ENCODE results near the gene SART1.

The SART1 gene

DNA sequence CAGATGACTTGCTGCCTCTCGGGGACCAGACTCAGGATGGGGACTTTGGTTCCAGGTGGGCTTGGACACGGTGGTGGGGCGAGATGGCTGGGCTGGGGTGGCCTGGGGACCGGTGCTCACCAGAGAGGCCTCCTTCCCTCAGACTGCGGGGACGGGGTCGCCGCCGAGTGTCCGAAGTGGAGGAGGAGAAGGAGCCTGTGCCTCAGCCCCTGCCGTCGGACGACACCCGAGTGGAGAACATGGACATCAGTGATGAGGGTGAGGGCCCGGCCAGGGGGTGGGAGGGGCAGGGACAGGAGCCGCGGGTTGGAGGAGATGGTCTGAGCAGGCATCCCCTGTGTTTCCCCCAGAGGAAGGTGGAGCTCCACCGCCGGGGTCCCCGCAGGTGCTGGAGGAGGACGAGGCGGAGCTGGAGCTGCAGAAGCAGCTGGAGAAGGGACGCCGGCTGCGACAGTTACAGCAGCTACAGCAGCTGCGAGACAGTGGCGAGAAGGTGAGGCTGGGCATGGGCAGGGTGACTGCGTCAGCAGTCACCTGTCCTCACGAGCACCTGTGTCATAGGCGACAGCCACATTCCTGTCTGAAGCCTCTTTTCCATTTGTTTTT, 5.9 kb downstream of the SART1 start:
- no peak for DNase-seq (ENCODE audit: low spot score)

DNA sequence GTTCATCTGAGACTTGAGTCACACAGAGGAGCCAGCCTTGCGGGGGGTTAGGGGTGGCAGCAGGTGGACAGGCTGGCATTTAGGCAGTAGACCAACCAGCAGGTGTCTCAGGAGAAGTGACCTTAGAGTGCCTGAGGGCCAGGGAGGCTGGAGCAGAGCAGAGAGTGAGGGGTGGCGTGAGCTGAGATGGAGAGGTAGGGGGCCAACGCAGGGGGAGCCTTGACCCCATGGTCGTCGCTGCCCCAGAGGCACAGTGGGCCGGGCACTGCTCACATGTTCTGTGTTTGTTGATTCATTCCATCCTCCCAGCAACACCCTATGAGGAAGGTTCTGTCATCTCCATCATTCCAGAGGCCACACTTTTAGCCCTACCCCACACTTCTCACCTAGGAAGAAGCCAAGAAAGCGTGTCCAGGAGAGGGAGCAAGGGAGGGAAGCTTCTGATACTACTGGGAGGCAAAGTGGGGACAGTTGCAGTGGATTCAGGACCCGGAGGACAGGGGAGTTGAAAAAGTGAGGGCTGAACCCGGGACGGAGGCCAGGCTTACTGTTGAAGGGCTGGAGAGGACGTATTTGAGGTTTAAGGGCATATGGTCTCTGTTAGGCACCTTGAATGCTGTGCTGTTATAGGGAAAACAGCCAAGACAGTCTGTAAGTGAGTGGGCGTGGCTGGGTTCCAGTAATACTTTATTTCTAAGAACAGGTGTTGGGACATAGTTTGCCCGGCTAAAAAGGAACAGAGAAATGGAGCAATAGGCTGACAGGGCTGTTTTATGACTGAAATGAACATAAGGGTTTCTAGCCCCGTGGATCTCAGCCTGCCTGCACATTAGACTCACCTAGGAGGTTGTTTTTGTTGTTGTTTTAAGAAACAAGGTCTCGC, 7.3 kb downstream of the SART1 start:
- DNase-seq (ENCODE audit: low spot score) = no peak

GRCh38 chr11:65972116-65972515, 10.6 kb downstream of the SART1 start:
- no peak for DNase-seq (ENCODE audit: low spot score)

DNA sequence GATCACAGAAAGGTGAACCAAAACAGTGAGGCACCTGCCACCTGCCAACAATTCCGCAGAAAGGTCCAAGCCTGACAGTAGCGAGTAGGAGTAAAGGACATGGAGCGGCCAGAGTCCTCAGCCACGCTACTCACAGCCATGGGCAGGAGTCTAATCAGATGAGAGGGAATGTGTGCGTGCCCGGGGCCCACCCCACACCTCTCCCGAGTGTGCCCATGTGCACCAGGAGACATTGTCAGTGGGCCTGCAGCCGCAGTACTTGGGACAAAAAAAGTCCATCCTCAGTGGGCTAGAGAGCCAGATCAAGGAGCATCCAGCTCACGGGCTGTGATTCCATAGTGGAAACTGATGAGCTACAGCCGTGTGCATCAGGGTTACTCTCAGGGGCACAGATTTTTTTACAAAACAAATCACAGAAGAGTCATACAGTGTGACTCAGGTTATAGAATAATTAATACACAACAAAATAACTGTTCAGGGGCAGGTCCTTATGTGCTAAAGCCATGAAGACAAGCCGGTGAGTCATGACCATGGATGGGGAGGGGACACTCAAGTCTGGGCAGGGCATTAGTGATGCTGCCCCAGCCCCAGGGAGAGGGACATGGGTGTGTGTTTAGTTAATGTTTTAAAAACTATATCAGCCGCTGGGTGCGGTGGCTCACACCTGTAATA, 12.0 kb downstream of the SART1 start:
- no peak for DNase-seq (ENCODE audit: low spot score)

GRCh38 chr11:65975771-65976170, 14.2 kb downstream of the SART1 start:
- DNase-seq (ENCODE audit: low spot score) = no peak

DNA sequence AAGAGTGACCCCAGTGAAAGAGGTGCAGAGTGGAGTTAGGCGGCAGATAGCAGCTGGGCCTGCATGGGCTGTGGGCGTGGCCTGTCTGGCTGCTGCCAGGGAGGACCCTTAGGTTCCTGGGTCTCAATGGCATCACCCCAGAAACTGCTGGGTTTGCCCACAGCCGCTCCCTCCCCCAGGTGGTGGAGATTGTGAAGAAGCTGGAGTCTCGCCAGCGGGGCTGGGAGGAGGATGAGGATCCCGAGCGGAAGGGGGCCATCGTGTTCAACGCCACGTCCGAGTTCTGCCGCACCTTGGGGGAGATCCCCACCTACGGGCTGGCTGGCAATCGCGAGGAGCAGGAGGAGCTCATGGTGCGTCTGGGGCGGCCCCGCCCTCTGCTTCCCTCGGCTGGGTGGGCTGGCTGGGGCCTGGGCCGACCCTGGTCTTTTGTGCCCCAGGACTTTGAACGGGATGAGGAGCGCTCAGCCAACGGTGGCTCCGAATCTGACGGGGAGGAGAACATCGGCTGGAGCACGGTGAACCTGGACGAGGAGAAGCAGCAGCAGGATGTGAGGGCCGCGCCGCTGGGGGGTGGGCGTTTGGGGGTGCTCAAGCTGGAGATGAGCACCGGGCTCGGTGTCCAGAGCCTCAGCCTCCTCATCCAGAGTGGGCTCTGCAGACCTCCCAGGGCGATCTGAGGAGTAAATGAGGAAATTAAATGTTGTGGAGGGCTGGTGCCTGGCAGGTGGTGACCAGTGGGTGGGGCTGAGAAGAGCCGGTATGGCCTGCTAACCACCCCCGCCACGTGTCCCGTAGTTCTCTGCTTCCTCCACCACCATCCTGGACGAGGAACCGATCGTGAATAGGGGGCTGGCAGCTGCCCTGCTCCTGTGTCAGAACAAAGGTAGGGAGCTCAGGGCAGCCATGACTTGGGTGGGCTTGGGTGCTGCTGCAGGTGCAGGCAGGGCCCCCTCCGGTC, 15.0 kb downstream of the SART1 start:
- no peak for DNase-seq (ENCODE audit: low spot score)

DNA sequence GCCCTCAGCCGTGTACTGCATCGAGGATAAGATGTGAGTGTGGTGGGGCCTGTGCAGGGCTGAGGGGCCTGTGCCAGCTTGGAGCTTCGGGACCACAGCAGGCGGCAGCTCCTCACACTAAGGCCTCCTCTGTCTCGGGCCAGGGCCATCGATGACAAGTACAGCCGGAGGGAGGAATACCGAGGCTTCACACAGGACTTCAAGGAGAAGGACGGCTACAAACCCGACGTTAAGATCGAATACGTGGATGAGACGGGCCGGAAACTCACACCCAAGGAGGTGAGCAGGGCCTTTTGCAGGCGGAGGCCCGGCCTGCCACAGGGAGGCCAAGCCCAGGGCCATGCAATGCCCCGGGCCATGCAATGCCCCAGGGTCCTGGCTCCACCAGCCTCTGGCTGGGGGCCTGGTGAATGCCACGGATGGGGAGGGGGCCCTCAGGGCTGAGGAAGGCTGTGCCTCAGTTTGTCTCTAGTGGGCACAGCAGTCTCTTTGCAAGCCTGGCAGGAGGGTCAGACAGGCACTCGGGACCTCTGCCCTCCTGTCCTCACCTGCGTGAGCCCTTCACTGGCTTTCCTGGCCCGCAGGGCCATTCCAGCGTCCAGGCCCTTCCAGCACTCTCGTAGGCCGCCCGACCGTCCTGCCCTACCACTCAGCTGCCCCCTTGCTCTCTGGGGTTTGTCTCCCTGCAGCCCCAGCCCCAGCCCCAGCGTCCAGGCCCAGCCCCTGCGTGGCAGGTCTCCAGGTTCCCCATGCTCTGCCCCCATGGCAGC, 16.3 kb downstream of the SART1 start:
- DNase-seq (ENCODE audit: low spot score) = no peak

DNA sequence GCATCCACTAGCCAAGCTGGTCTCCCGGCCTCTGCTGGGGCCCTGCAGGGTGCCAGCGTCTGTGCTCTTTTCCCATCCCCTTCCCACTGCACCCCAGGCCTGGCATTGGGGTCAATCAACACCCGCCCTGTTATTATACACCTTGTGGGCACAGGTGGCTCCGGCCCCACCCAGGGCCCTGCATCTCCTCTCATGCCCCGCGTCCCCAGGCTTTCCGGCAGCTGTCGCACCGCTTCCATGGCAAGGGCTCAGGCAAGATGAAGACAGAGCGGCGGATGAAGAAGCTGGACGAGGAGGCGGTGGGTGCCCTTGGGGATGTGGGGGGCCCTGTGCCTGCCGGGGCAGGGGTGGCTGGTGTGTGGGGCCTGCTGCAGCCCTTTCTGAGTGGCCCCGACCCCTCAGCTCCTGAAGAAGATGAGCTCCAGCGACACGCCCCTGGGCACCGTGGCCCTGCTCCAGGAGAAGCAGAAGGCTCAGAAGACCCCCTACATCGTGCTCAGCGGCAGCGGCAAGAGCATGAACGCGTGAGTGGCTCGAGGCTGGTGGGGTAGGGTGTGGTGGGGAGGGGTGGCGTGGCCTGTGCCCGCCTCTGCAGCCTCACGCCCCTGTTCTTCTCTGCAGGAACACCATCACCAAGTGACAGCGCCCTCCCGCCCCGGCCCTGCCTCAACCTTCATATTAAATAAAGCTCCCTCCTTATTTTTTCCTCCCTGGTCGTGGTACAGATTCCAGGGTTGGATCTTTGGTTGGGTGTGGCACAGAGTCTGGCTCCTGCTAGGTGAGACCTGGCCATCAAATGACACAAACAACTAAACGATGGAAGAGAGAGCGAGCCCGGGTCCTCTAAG, 17.1 kb downstream of the SART1 start:
- DNase-seq (ENCODE audit: low spot score) = no peak

DNA sequence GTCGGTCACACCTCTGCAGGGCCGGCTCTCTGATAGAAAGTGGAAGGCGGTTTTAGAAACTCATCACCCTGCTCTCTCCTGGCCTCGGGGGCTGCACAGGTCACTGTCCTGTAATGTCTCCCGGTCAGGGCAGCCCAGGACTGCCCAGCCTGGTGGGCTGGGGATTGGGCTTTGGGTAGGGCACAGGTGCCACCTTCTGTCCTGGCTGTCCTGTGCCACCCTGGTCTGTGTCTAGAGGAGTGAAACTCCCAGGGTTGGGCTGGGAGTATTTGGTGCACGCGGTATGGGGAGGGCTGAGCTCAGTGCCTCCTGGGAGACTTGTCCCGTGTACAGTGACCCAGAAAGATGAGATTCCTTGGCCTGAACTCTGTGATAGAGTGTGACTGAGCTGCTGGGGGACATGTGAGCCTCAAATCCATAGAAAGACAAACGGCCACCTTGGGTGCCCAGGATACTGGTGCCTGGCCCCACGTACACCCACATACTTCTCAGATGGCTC, 17.8 kb downstream of the SART1 start:
- no peak for DNase-seq (ENCODE audit: low spot score)

- DNase-seq (ENCODE audit: low spot score) = no peak
These were observed 19.7 kb downstream of the SART1 start for GRCh38 chr11:65981101-65981740.

DNA sequence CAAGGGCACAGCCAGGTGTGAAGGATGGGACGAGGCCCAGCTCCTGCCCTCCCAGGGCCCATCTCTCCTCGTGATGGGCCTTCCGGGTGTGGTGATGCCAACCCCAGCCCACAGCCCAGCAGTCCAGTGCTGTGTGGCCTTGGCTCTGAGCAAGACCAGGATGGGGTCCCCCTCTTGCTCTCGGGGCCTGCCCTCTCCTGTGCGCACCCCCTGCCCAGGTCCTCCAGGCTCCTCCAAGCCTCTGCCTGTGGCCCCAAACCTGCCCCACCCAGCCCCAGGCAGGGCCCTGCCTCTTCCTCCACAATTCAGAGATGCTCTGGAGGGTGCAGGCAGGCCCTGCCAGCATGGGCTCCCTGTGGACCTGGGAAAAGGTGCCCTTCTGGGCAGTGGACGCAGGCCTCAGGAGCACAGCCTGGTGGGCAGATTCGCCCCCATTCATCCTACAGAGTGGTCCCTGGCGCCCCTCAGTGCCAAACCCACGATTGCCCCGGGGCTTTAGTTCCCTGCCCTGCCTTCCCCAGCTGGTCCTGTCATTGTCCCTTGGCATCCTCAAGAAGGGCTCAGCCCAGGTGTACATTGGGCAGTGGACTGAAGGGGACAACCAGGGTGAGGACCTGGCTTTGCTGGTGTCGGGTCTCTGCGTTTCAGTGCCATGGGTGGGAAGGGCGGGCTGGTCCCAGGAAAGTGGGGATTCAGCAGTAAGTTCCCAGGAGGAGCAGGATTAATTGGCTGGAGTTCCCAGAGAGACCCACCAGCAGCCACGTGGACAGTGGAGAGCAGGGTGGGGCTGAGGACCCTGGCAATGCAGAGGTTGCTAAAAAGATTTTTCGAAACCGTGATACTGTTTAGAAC, 20.7 kb downstream of the SART1 start:
- no peak for DNase-seq (ENCODE audit: low spot score)

GRCh38 chr11:65982824-65983588, 21.5 kb downstream of the SART1 start:
- no peak for DNase-seq (ENCODE audit: low spot score)

- DNase-seq (ENCODE audit: low spot score) = no peak
These were observed 22.1 kb downstream of the SART1 start for GRCh38 chr11:65983589-65983987.

GRCh38 chr11:65987336-65987735, 25.8 kb downstream of the SART1 start:
- no peak for DNase-seq (ENCODE audit: low spot score)

DNA sequence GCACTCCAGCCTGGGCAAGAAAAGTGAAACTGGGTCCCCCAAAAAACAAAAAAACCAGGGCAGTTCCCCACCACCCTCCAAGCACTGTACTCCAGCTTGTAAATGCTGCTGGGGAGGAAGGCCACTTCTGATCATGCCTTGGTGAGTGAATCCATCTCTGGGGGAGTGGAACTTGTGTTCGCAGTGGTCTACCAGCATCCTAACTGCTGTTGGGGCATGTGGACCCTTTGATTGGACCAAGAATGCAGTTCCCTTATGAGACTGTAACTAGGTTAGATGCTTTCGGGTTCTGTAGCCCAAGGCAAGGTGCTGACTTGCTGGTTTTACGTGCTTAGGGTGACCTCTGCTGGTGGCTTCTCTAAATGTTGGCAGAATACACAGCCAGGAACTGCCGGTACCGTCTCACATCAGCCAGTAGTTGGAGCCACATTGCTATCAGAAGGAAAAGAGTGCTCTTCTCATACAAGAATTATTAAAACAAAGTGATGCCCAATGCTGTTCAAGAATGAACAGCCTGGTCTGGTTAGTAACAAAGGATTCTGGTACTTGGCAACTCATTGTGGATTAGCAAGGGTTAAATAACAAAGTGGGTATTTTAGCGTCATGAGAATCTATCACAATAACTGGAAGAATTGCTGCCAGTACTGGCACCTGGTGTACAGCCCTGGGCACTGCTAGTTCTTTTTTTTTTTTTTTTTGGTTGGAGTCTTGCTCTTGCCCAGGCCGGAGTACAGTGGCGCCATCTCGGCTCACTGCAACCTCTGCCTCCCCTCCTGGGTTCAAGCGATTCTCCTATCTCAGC, 27.5 kb downstream of the SART1 start:
- peak; percentile 93 for DNase-seq (ENCODE audit: low spot score)

DNA sequence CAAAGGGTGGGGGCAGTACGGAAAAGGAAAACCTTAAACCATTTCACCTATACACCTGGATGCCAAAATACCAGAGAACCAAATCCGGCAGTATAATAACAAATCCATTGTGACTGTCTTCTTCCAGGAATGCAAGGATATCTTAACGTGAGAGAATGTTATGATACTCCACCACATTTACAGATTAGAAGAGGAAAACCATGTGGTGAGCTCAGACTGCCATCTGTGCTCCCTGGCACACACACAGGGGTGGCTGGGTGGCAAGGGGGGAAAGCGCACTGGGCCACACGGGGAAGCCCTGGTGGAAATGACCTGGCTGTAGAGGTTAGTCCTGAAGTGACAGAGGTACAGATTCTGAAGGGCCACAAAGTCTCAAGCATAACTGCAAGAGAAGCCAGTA, 30.5 kb downstream of the SART1 start:
- no peak for DNase-seq (ENCODE audit: low spot score)

- DNase-seq (ENCODE audit: low spot score) = no peak
These were observed 35.8 kb downstream of the SART1 start for GRCh38 chr11:65997286-65997685.

Measured in putamen (tissue), 1 donor.